OCI-LY1 (cell line): Measurements from ENCODE around the gene BUB1.

Source experiments
- EZH2 ChIP-seq: fragments of 200-600 bp; sonication (generic), shearing (Covaris generic); IDR thresholded peaks from 2 replicates; pipeline ENCODE4 v1.8.0; 2017; ENCODE audit warnings: borderline replicate concordance, mixed run types, mild to moderate bottlenecking, antibody characterized with exemption, low read length, moderate library complexity, mixed read lengths
- TF ChIP-seq, protein P1 (sequence below): fragments of 200-600 bp; sonication (generic), shearing (Covaris generic); IDR thresholded peaks from 2 replicates; pipeline ENCODE4 v1.5.1; 2017; ENCODE audit warnings: mild to moderate bottlenecking, antibody characterized with exemption, low read length, moderate library complexity, mixed read lengths

DNA sequence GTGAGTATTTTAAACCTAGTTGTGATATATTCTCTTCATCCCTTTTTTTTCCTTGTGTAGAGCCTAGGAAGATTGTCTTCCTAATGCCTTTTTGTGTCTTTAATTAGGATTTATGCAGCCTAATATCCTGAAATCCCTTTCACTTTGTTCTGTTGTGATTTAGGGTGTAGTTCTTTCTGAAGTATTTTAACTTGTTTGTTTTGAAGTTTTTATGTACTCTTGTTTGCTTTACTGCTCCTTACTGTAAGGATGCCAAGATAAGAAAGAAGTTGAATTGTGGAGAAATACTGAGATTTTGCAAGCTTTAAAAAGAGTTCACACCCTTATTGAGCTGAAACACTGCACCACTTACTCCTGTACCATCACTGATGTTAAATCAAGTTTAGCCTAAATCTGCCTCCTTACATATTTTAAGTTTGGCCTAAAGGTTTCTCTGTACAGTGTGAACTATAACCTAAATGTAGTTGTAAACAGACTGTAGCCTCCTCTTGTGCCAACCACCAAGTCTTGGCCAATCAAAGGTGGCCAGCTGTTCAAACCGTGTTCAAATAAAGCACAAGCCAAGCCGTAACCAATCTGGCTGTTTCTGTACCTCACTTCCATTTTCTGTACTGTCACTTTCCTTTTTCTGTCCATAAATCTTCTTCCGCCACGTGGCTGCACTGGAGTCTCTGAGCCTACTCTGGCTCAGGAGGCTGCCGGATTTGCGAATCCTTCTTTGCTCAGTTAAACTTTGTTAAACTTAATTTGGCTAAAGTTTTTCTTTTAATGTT lies 36.8 kb upstream of the BUB1 start:
- TF ChIP-seq EZH2, result no peak
- TF ChIP-seq, protein P1, sequence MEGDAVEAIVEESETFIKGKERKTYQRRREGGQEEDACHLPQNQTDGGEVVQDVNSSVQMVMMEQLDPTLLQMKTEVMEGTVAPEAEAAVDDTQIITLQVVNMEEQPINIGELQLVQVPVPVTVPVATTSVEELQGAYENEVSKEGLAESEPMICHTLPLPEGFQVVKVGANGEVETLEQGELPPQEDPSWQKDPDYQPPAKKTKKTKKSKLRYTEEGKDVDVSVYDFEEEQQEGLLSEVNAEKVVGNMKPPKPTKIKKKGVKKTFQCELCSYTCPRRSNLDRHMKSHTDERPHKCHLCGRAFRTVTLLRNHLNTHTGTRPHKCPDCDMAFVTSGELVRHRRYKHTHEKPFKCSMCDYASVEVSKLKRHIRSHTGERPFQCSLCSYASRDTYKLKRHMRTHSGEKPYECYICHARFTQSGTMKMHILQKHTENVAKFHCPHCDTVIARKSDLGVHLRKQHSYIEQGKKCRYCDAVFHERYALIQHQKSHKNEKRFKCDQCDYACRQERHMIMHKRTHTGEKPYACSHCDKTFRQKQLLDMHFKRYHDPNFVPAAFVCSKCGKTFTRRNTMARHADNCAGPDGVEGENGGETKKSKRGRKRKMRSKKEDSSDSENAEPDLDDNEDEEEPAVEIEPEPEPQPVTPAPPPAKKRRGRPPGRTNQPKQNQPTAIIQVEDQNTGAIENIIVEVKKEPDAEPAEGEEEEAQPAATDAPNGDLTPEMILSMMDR, result no peak
